Measurements from ENCODE around the gene ETV3.

The ETV3 gene

DNA sequence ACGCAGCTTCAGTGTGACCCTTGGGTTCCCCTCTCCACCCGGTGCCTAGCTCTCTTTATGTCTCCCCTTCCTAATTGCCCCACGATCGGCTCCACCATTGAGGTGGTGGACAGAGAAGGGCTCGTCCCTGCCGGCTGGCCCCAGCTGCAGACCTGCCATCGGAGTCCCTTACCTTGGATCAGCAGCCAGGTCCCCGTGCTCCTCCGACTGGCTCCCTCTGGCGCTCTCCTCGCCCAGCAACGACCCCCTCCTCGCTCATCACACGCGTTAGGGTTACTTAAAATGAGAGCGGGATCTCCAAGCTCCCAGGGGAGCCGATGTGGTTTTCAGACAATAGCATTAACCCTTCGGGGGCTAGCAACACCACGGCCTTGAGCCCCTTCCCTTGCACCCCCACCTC is 30.5 kb downstream of the ETV3 start:
- H3K9me3 ChIP-seq: no peaks in the 10 kb centered on the region
- H3K4me1 ChIP-seq: peaks cover 0 to 3% (median 0%) of the 10 kb centered on the region in 4 donors
- no peaks in the 10 kb centered on the region for H3K36me3 ChIP-seq
- no peak overlapping the region for H3K27ac ChIP-seq
- peaks cover 0 to 71% of the 10 kb centered on the region in 2 donors for H3K27me3 ChIP-seq
- H3K4me3 ChIP-seq: no peak overlapping the region
- intact Hi-C loops (cut with DNase I; ENCODE audit: low total_unique reads): no loop called here
- TF ChIP-seq, protein P1, sequence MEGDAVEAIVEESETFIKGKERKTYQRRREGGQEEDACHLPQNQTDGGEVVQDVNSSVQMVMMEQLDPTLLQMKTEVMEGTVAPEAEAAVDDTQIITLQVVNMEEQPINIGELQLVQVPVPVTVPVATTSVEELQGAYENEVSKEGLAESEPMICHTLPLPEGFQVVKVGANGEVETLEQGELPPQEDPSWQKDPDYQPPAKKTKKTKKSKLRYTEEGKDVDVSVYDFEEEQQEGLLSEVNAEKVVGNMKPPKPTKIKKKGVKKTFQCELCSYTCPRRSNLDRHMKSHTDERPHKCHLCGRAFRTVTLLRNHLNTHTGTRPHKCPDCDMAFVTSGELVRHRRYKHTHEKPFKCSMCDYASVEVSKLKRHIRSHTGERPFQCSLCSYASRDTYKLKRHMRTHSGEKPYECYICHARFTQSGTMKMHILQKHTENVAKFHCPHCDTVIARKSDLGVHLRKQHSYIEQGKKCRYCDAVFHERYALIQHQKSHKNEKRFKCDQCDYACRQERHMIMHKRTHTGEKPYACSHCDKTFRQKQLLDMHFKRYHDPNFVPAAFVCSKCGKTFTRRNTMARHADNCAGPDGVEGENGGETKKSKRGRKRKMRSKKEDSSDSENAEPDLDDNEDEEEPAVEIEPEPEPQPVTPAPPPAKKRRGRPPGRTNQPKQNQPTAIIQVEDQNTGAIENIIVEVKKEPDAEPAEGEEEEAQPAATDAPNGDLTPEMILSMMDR (IDR thresholded peaks at IDR 0.05): no peak
- DNase-seq: peak in 1 of 2 donors; percentile 48

- TF ChIP-seq, protein P1 (IDR thresholded peaks at IDR 0.05): no peak
- no peak overlapping the region for H3K27ac ChIP-seq
- DNase-seq: no peak
- H3K36me3 ChIP-seq: no peaks in the 10 kb centered on the region
- no peak overlapping the region for H3K4me3 ChIP-seq
- intact Hi-C loops (cut with DNase I; ENCODE audit: low total_unique reads): no loop called here
- H3K4me1 ChIP-seq: peaks cover 0 to 1% (median 0%) of the 10 kb centered on the region in 4 donors
- peaks cover 0 to 67% of the 10 kb centered on the region in 2 donors for H3K27me3 ChIP-seq
- H3K9me3 ChIP-seq: no peaks in the 10 kb centered on the region
Measured at GRCh38 chr1:157106813-157107189, 31.4 kb downstream of the ETV3 start.

GRCh38 chr1:157105988-157106812 is 32.0 kb downstream of the ETV3 start:
- no peaks in the 10 kb centered on the region for H3K9me3 ChIP-seq
- TF ChIP-seq, protein P1 (IDR thresholded peaks at IDR 0.05): no peak
- intact Hi-C loops (cut with DNase I; ENCODE audit: low total_unique reads): no loop called here

DNA sequence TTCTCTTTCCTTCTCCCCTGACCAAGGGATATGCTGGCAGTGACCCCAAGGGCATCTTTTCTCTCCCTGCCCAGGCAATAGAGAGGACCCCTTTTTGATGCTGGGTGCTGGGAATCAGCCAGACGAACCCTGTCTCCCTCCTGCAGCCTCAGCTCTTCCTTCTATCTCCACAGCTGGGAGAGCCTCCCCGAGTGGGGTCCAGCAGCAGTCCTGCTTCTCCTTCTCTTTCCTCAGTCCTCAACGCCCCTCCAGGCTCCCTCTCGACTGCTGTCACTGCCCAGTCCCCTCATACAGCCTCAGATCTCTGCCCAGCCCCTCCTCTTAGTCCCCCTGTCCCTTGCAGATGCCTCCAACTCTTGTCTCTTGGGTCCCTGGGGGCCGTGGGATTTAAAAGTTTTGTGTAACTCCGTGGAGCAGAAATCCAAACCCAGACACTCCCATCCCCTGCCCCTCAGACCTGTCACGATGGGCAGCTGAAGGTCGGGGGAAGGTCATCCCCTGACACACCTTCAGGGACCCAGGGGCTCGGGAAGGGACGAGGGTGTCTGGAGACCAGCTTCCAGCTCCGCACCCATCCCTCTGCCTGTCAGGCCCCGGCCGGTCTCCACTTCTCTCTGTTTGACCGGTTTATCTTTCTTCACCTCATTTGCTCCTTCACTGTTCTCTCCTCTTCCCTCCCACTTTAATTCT is 32.8 kb downstream of the ETV3 start:
- Histone ChIP-seq H3K27me3 (peaks cover 0 to 54% of the 10 kb centered on the region in 2 donors), H3K4me1 (no peaks in the 10 kb centered on the region), H3K27ac (no peak overlapping the region), H3K4me3 (no peak overlapping the region), H3K36me3 (no peaks in the 10 kb centered on the region), H3K9me3 (no peaks in the 10 kb centered on the region)
- TF ChIP-seq, protein P1 (IDR thresholded peaks at IDR 0.05): no peak
- intact Hi-C loops (cut with DNase I; ENCODE audit: low total_unique reads): no loop called here
- DNase-seq: peak in 1 of 2 donors; percentile 52

More at GRCh38 chr1:157105988-157106812, 32.0 kb downstream of the ETV3 start:
- Histone ChIP-seq H3K36me3 (no peaks in the 10 kb centered on the region), H3K4me3 (no peak overlapping the region), H3K4me1 (no peaks in the 10 kb centered on the region), H3K27ac (no peak overlapping the region), H3K27me3 (peaks cover 0 to 61% of the 10 kb centered on the region in 2 donors)
- peak in 1 of 2 donors; percentile 64 for DNase-seq

GRCh38 chr1:157104598-157105293 is 33.4 kb downstream of the ETV3 start:
- DNase-seq: no peak
- TF ChIP-seq, protein P1 (IDR thresholded peaks at IDR 0.05): no peak

More at GRCh38 chr1:157104598-157105293, 33.4 kb downstream of the ETV3 start:
- Histone ChIP-seq H3K27me3 (peaks cover 0 to 48% of the 10 kb centered on the region in 2 donors), H3K4me1 (no peaks in the 10 kb centered on the region), H3K4me3 (no peak overlapping the region), H3K9me3 (no peaks in the 10 kb centered on the region), H3K36me3 (no peaks in the 10 kb centered on the region), H3K27ac (no peak overlapping the region)
- intact Hi-C loops (cut with DNase I; ENCODE audit: low total_unique reads): no loop called here
